LNCaP clone FGC (cell line): ENCODE results near the gene NTRK2.

Source experiments
- DNase-seq: peaks from one replicate; pipeline ENCODE4 v3.0.0-alpha.2; 2011; ENCODE audit warnings: low read depth
- H3K4me3 ChIP-seq: 2 replicates; pipeline ENCODE4 v1.5.1; 2011; ENCODE audit warnings: mild to moderate bottlenecking, low read depth, low read length, control low read depth
- CTCF ChIP-seq: IDR thresholded peaks from 2 replicates; pipeline ENCODE4 v1.5.1; 2012; ENCODE audit warnings: mild to moderate bottlenecking; ENCODE audit not compliant: control insufficient read depth, insufficient read depth; ENCODE audit errors: extremely low read depth

Gene NTRK2

DNA sequence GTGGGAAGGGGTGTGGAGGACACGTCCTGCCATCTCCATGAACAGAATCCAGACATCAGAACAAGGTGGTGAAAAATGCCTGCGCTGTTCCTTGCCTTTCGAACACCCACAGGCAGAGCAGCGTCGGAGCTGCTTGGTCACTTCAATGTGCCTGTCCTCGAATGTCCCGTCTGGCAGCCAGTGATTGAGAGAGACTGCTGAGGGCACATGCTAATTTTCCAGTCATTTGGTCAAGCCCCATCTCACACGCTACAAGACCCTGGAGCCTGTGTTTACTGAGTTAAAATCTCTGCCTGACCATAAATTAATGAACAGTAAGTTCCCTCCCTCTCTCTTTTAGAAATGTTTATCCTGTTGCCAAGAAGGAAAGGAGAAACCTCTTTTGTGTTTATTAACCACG, 149.3 kb downstream of the NTRK2 start:
- no peak for DNase-seq
- TF ChIP-seq CTCF: no peak

DNA sequence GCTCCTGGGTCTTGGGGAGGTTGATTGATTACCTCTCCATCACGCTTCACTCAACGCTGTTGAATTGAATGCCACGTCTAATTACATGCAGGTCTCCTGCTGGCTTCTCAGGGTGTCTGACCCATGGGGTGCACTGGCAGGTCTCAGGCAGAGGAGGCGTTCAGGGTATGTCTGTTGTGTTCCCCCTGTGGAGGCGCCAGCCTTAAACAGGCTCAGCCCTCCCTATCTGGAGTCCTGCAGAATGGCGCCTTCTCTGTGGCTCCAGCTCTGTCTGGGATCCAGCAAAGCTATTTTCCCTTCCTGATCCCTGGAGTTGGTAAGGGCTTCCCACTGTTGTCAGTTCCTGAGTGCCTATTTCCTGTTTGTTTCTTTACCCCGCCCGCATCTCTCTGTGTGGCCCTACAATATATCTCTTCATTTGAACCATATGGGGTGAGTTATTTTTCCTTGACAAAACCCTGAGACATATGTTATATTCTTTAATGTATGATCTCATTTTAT, 150.0 kb downstream of the NTRK2 start:
- no peak for DNase-seq
- no peak for TF ChIP-seq CTCF
- H3K4me3 ChIP-seq: no peak overlapping the region

More for the DNA sequence above, 149.3 kb downstream of the NTRK2 start:
- no peak overlapping the region for H3K4me3 ChIP-seq

GRCh38 chr9:84821431-84821830, 151.9 kb downstream of the NTRK2 start:
- no peak overlapping the region for H3K4me3 ChIP-seq
- DNase-seq: no peak
- TF ChIP-seq CTCF: no peak

GRCh38 chr9:84822589-84823233, 153.2 kb downstream of the NTRK2 start:
- no peak for DNase-seq
- no peak overlapping the region for H3K4me3 ChIP-seq
- no peak for TF ChIP-seq CTCF

GRCh38 chr9:84823421-84824271, 154.1 kb downstream of the NTRK2 start:
- TF ChIP-seq CTCF: no peak
- H3K4me3 ChIP-seq: no peak overlapping the region
- no peak for DNase-seq

- DNase-seq: no peak
- no peak overlapping the region for H3K4me3 ChIP-seq
- TF ChIP-seq CTCF: no peak
Observed at GRCh38 chr9:84827216-84827765, 157.8 kb downstream of the NTRK2 start.

DNA sequence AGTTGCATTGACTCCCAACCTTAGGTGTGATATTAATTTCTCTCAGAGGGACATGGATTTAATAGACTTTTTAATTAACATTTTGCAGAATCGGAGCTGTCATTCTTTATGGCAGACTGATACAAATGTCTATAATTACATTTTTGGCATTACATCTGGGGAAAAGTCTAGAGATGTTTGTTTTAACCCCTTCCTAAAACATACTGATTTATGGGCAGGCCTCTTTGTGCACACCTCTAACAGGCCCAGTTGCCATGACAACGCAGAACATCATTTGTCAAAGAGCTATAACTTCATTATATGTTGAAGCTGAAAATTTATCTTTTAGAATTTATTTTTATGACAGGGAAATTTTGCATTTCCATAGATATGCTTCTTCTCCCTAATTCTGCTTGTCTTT, 158.5 kb downstream of the NTRK2 start:
- DNase-seq: no peak
- no peak overlapping the region for H3K4me3 ChIP-seq
- TF ChIP-seq CTCF: no peak
